HG03442 (cell line): ENCODE measurements around the gene EPDR1.

Source experiments
- ATAC-seq: cut with Tn5 transposase; IDR thresholded peaks from one replicate; pipeline ENCODE4 v1.9.1; 2021; ENCODE audit warnings: mild to moderate bottlenecking, moderate library complexity; ENCODE audit not compliant: unreplicated experiment

EPDR1 gene

GRCh38 chr7:37920305-37920848, at the start of gene EPDR1:
Gene EPDR1 (plus strand): TSS chr7:37920640. CDS start chr7:37920940, 300 bp downstream.
- ATAC-seq, result peak; percentile 48

- ATAC-seq, result no peak
These were observed 38.4 kb upstream of the EPDR1 start for GRCh38 chr7:37882086-37882485.

GRCh38 chr7:37893359-37893758, 27.1 kb upstream of the EPDR1 start:
- ATAC-seq, result no peak

- ATAC-seq, result no peak
These were observed 25.8 kb upstream of the EPDR1 start for GRCh38 chr7:37894671-37895070.

- ATAC-seq, result no peak
These were observed 20.7 kb upstream of the EPDR1 start for GRCh38 chr7:37899712-37900247.

- ATAC-seq, result no peak
These were observed 19.1 kb upstream of the EPDR1 start for GRCh38 chr7:37901236-37901827.

GRCh38 chr7:37901890-37902524, 18.4 kb upstream of the EPDR1 start:
- no peak for ATAC-seq

- no peak for ATAC-seq
These were observed 12.1 kb upstream of the EPDR1 start for GRCh38 chr7:37908221-37908788.

GRCh38 chr7:37912756-37913155, 7.7 kb upstream of the EPDR1 start:
- ATAC-seq, result no peak

GRCh38 chr7:37915438-37915837, 5.0 kb upstream of the EPDR1 start:
- no peak for ATAC-seq

- ATAC-seq, result no peak
These were observed 4.3 kb upstream of the EPDR1 start for GRCh38 chr7:37916017-37916672.

- ATAC-seq, result peak; percentile 39
These were observed 3.5 kb upstream of the EPDR1 start, which contains the start of gene SFRP4 for GRCh38 chr7:37916673-37917660. Gene SFRP4 (minus strand): TSS chr7:37916817. CDS start chr7:37916537, 280 bp downstream.

GRCh38 chr7:37918526-37918925, 1.9 kb upstream of the EPDR1 start:
- no peak for ATAC-seq

- ATAC-seq, result peak; percentile 49
These were observed 687 bp downstream of the EPDR1 start for GRCh38 chr7:37920849-37921805.

GRCh38 chr7:37921876-37922275, 1.4 kb downstream of the EPDR1 start:
- no peak for ATAC-seq

GRCh38 chr7:37923996-37924395, 3.6 kb downstream of the EPDR1 start:
- no peak for ATAC-seq

GRCh38 chr7:37924491-37925041, 4.1 kb downstream of the EPDR1 start:
- no peak for ATAC-seq

GRCh38 chr7:37925620-37926019, 5.2 kb downstream of the EPDR1 start:
- no peak for ATAC-seq
